Activated naive CD8-positive, alpha-beta T cell (primary cell): ENCODE results near the gene UBC.
"Not testable (repeated sequence)": the region's sequence is repeated elsewhere in the genome, so short reads cannot be mapped to it uniquely, and the experiment has no call there.

Experiments used
- H3K27ac Mint-ChIP-seq: one replicate; pipeline ENCODE4 v1.8.0; 2021; ENCODE audit warnings: mixed read lengths
- H3K27me3 Mint-ChIP-seq: one replicate; pipeline ENCODE4 v1.8.0; 2021; ENCODE audit warnings: mixed read lengths
- H3K36me3 Mint-ChIP-seq: one replicate; pipeline ENCODE4 v1.8.0; 2021; ENCODE audit warnings: mixed read lengths
- H3K4me1 Mint-ChIP-seq: one replicate; pipeline ENCODE4 v1.8.0; 2021; ENCODE audit warnings: low read depth, mixed read lengths
- H3K4me3 Mint-ChIP-seq: one replicate; pipeline ENCODE4 v1.8.0; 2021; ENCODE audit warnings: mild to moderate bottlenecking, mixed read lengths
- H3K9me3 Mint-ChIP-seq: one replicate; pipeline ENCODE4 v1.8.0; 2021; ENCODE audit warnings: low read depth, mixed read lengths

The UBC gene

GRCh38 chr12:124887766-124888165, 26.7 kb downstream of the UBC start:
- not testable (repeated sequence) for H3K9me3 Mint-ChIP-seq, H3K4me1 Mint-ChIP-seq, H3K36me3 Mint-ChIP-seq, H3K27ac Mint-ChIP-seq, H3K27me3 Mint-ChIP-seq, H3K4me3 Mint-ChIP-seq

GRCh38 chr12:124884587-124885438, 29.6 kb downstream of the UBC start:
- Mint-ChIP-seq H3K27ac (no peak overlapping the region), H3K36me3 (no peaks in the 10 kb centered on the region), H3K4me3 (no peak overlapping the region), H3K27me3 (no peaks in the 10 kb centered on the region), H3K4me1 (peaks cover 16% of the 10 kb centered on the region), H3K9me3 (no peaks in the 10 kb centered on the region)

- peaks cover 16% of the 10 kb centered on the region for H3K4me1 Mint-ChIP-seq
- no peak overlapping the region for H3K4me3 Mint-ChIP-seq
- no peaks in the 10 kb centered on the region for H3K9me3 Mint-ChIP-seq
- no peaks in the 10 kb centered on the region for H3K36me3 Mint-ChIP-seq
- no peak overlapping the region for H3K27ac Mint-ChIP-seq
- H3K27me3 Mint-ChIP-seq = no peaks in the 10 kb centered on the region
Measured at GRCh38 chr12:124883263-124884130, 31.0 kb downstream of the UBC start.

GRCh38 chr12:124881123-124881522, 33.3 kb downstream of the UBC start:
- Mint-ChIP-seq H3K36me3 (no peaks in the 10 kb centered on the region), H3K4me1 (peaks cover 16% of the 10 kb centered on the region), H3K27ac (no peak overlapping the region), H3K9me3 (no peaks in the 10 kb centered on the region), H3K27me3 (no peaks in the 10 kb centered on the region), H3K4me3 (peak overlapping the region; percentile 17)

GRCh38 chr12:124880335-124880734, 34.1 kb downstream of the UBC start:
- not testable (repeated sequence) for H3K9me3 Mint-ChIP-seq, H3K27ac Mint-ChIP-seq, H3K36me3 Mint-ChIP-seq, H3K27me3 Mint-ChIP-seq, H3K4me3 Mint-ChIP-seq
- H3K4me1 Mint-ChIP-seq = peaks cover 16% of the 10 kb centered on the region

GRCh38 chr12:124878795-124879516, 35.5 kb downstream of the UBC start:
- no peak overlapping the region for H3K4me3 Mint-ChIP-seq
- H3K27me3 Mint-ChIP-seq = no peaks in the 10 kb centered on the region
- no peak overlapping the region for H3K27ac Mint-ChIP-seq
- H3K4me1 Mint-ChIP-seq = peaks cover 12% of the 10 kb centered on the region
- no peaks in the 10 kb centered on the region for H3K9me3 Mint-ChIP-seq
- no peaks in the 10 kb centered on the region for H3K36me3 Mint-ChIP-seq

GRCh38 chr12:124877423-124877822, 37.0 kb downstream of the UBC start:
- no peak overlapping the region for H3K4me3 Mint-ChIP-seq
- H3K27me3 Mint-ChIP-seq = no peaks in the 10 kb centered on the region
- no peak overlapping the region for H3K27ac Mint-ChIP-seq
- no peaks in the 10 kb centered on the region for H3K36me3 Mint-ChIP-seq
- H3K9me3 Mint-ChIP-seq = no peaks in the 10 kb centered on the region
- H3K4me1 Mint-ChIP-seq = peaks cover 8% of the 10 kb centered on the region

GRCh38 chr12:124876171-124876570, 38.3 kb downstream of the UBC start:
- Mint-ChIP-seq H3K27ac (no peak overlapping the region), H3K36me3 (no peaks in the 10 kb centered on the region), H3K9me3 (no peaks in the 10 kb centered on the region), H3K4me1 (peaks cover 4% of the 10 kb centered on the region), H3K27me3 (peaks cover 1% of the 10 kb centered on the region), H3K4me3 (no peak overlapping the region)

- Mint-ChIP-seq H3K4me1 (peaks cover under 1% of the 10 kb centered on the region), H3K36me3 (no peaks in the 10 kb centered on the region), H3K9me3 (no peaks in the 10 kb centered on the region), H3K27ac (no peak overlapping the region), H3K27me3 (peaks cover 2% of the 10 kb centered on the region), H3K4me3 (no peak overlapping the region)
Measured at GRCh38 chr12:124875803-124876132, 38.7 kb downstream of the UBC start.

GRCh38 chr12:124874988-124875802, 39.3 kb downstream of the UBC start:
- H3K4me3 Mint-ChIP-seq = no peak overlapping the region
- H3K36me3 Mint-ChIP-seq = no peaks in the 10 kb centered on the region
- no peak overlapping the region for H3K27ac Mint-ChIP-seq
- H3K9me3 Mint-ChIP-seq = no peaks in the 10 kb centered on the region
- no peaks in the 10 kb centered on the region for H3K4me1 Mint-ChIP-seq
- peaks cover 2% of the 10 kb centered on the region for H3K27me3 Mint-ChIP-seq

GRCh38 chr12:124874188-124874587, 40.3 kb downstream of the UBC start:
- peaks cover 5% of the 10 kb centered on the region for H3K27me3 Mint-ChIP-seq
- H3K4me3 Mint-ChIP-seq = no peak overlapping the region
- no peaks in the 10 kb centered on the region for H3K9me3 Mint-ChIP-seq
- peaks cover 3% of the 10 kb centered on the region for H3K4me1 Mint-ChIP-seq
- H3K27ac Mint-ChIP-seq = no peak overlapping the region
- no peaks in the 10 kb centered on the region for H3K36me3 Mint-ChIP-seq

GRCh38 chr12:124872068-124872719, 42.3 kb downstream of the UBC start:
- Mint-ChIP-seq H3K27me3 (peaks cover 8% of the 10 kb centered on the region), H3K27ac (no peak overlapping the region), H3K4me1 (peaks cover 12% of the 10 kb centered on the region), H3K36me3 (no peaks in the 10 kb centered on the region), H3K9me3 (no peaks in the 10 kb centered on the region), H3K4me3 (no peak overlapping the region)

GRCh38 chr12:124871297-124871696, 43.2 kb downstream of the UBC start:
- Mint-ChIP-seq H3K4me1 (peaks cover 16% of the 10 kb centered on the region), H3K36me3 (no peaks in the 10 kb centered on the region), H3K9me3 (no peaks in the 10 kb centered on the region), H3K27ac (no peak overlapping the region), H3K4me3 (no peak overlapping the region), H3K27me3 (peaks cover 8% of the 10 kb centered on the region)

GRCh38 chr12:124870515-124870914, 43.9 kb downstream of the UBC start:
- Mint-ChIP-seq H3K27ac (no peak overlapping the region), H3K9me3 (no peaks in the 10 kb centered on the region), H3K4me1 (peaks cover 16% of the 10 kb centered on the region), H3K36me3 (no peaks in the 10 kb centered on the region), H3K4me3 (no peak overlapping the region), H3K27me3 (peaks cover 8% of the 10 kb centered on the region)
